ENCODE results near the gene MMP14. TPM values are rescaled to one million over a fixed set of nuclear protein-coding genes. Genes with fewer than 3 reads are reported as not detected.

Gene MMP14
- total RNA-seq, 2 experiments from 2014 or later = 2.6 to 2.9 TPM

DNA sequence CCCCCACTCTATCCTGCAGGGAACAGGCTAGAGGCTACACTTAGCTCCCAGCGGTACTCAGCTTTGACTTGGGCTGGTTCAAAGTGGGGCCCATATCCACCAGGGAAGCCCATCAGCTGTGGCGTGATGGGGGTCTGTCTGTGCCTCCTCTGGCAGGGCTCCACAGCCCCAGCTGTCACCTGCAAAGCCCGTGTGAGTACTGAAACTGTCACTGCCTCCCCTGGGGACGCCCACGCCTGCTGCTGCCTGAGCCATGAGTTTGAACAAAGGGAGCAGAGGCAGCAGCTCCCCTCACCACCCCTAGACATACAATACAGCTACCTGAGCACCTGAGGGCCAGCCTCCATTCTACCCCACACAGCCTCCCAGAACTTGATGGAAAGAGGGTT lies 51.6 kb downstream of the MMP14 start:
- CTCF ChIA-PET = interaction anchor here (0.7 to 2.0 kb wide), 8 partner anchors 12 to 181 kb away, joined by 3 to 9 read pairs (median 4); partner anchors contain the start of gene PRMT5

DNA sequence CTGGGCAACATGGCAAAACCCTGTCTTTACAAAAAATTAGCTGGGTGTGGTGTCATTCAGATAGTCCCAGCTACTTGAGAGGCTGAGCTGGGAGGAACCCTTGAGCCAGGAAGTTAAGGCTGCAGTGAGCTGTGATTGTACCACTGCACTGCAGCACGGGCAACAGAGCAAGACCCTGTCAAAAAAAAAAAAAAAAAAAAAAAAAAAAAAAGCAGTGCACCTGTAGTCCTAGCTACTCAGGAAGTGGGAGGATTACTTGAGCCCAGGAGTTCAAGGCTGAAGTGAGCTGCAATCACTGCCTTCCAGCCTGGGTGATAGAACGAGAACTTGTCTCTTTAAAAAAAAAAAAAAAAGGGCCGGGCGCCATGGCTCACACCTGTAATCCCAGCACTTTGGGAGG lies 52.3 kb downstream of the MMP14 start:
- intact Hi-C loops (cut with DNase I, micrococcal nuclease) = loop anchor here (1.0 to 2.0 kb wide), 2 partner anchors 12 to 28 kb away; no protein-coding TSS in a partner anchor
- peak in 4 of 14 experiments; percentile 45 to 55 (median 52) for DNase-seq

More for the DNA sequence above, 51.6 kb downstream of the MMP14 start:
- Histone ChIP-seq H3K4me3 (ENCODE audit: low read length) (peak overlapping the region; percentile 71), H3K4me1 (ENCODE audit: insufficient read depth, low read length) (peaks cover 62% of the 10 kb centered on the region), H3K27ac (ENCODE audit: low read depth in 1 of 2, low read length in 2 of 2) (peak overlapping the region; percentile 65 to 84), H3K36me3 (ENCODE audit: insufficient read depth, low read length) (no peaks in the 10 kb centered on the region), H3K27me3 (ENCODE audit: control insufficient read depth in 1 of 2, insufficient read depth in 2 of 2, low read length in 2 of 2) (no peaks in the 10 kb centered on the region), H3K9me3 (ENCODE audit: control insufficient read depth in 1 of 2, insufficient read depth in 1 of 2, low read length in 2 of 2) (no peaks in the 10 kb centered on the region)
- peak overlapping the region; percentile 95 for H3K4me3 Mint-ChIP-seq
- intact Hi-C loops (cut with DNase I, micrococcal nuclease) = loop anchor here (1.0 to 2.0 kb wide), 5 partner anchors 12 to 964 kb away; no protein-coding TSS in a partner anchor
- H3K27me3 Mint-ChIP-seq = no peaks in the 10 kb centered on the region
- no peaks in the 10 kb centered on the region for H3K9me3 Mint-ChIP-seq
- peaks cover 64% of the 10 kb centered on the region for H3K4me1 Mint-ChIP-seq (ENCODE audit: low read depth)
- TF ChIP-seq, protein P1, sequence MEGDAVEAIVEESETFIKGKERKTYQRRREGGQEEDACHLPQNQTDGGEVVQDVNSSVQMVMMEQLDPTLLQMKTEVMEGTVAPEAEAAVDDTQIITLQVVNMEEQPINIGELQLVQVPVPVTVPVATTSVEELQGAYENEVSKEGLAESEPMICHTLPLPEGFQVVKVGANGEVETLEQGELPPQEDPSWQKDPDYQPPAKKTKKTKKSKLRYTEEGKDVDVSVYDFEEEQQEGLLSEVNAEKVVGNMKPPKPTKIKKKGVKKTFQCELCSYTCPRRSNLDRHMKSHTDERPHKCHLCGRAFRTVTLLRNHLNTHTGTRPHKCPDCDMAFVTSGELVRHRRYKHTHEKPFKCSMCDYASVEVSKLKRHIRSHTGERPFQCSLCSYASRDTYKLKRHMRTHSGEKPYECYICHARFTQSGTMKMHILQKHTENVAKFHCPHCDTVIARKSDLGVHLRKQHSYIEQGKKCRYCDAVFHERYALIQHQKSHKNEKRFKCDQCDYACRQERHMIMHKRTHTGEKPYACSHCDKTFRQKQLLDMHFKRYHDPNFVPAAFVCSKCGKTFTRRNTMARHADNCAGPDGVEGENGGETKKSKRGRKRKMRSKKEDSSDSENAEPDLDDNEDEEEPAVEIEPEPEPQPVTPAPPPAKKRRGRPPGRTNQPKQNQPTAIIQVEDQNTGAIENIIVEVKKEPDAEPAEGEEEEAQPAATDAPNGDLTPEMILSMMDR (IDR thresholded peaks at IDR 0.05) = no peak
- POLR2A ChIA-PET = interaction anchor here (0.6 to 8.8 kb wide), 13 partner anchors 8 to 318 kb away, joined by 3 to 97 read pairs (median 4); partner anchors contain the start of genes HAUS4, LRP10 and OXA1L
- ATAC-seq (ENCODE audit: poor library complexity) = peak; percentile 18
- peaks cover 11% of the 10 kb centered on the region for H3K36me3 Mint-ChIP-seq (ENCODE audit: low read depth)
- peak overlapping the region; percentile 93 for H3K27ac Mint-ChIP-seq
- DNase-seq = peak in 7 of 14 experiments; percentile 18 to 55 (median 32)

DNA sequence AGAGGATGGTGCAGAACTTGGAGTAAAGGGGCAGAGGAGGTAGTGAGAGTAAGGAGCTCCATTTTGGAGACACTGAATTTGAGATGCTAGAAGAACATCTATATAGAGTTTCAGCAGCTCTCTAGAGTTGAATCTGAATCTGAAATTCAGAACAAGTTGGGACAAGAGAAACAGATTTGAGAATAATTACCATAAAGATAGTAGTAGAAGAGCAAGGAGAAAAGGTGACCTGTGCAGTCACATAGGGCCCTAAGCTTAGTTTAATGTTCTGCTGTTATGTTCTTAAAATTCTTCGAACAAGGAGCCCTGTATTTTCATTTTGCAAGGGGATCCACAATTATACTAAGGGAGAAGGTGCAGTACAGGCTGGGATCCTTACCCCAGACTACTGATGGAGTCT lies 54.0 kb downstream of the MMP14 start:
- Histone ChIP-seq H3K4me3 (ENCODE audit: low read length) (no peak overlapping the region), H3K9me3 (ENCODE audit: control insufficient read depth in 1 of 2, insufficient read depth in 1 of 2, low read length in 2 of 2) (no peaks in the 10 kb centered on the region), H3K36me3 (ENCODE audit: insufficient read depth, low read length) (peaks cover 8% of the 10 kb centered on the region), H3K4me1 (ENCODE audit: insufficient read depth, low read length) (peaks cover 46% of the 10 kb centered on the region), H3K27ac (ENCODE audit: low read depth in 1 of 2, low read length in 2 of 2) (no peak overlapping the region), H3K27me3 (ENCODE audit: control insufficient read depth in 1 of 2, insufficient read depth in 2 of 2, low read length in 2 of 2) (no peaks in the 10 kb centered on the region)
- no peak for ATAC-seq (ENCODE audit: poor library complexity)
- Mint-ChIP-seq H3K4me1 (ENCODE audit: low read depth) (peaks cover 42% of the 10 kb centered on the region), H3K36me3 (ENCODE audit: low read depth) (peaks cover 15% of the 10 kb centered on the region), H3K27ac (peak overlapping the region; percentile 63), H3K27me3 (no peaks in the 10 kb centered on the region), H3K4me3 (peak overlapping the region; percentile 56), H3K9me3 (no peaks in the 10 kb centered on the region)
- TF ChIP-seq, protein P1 (IDR thresholded peaks at IDR 0.05) = no peak
- intact Hi-C loops (cut with DNase I, micrococcal nuclease) = no loop called here
- CTCF ChIA-PET = interaction anchor here (1.0 to 1.6 kb wide), 2 partner anchors 18 to 39 kb away, joined by 3 read pairs; partner anchors contain the start of gene PRMT5
- POLR2A ChIA-PET = interaction anchor here (0.8 to 1.3 kb wide), 3 partner anchors 19 to 320 kb away, joined by 3 to 5 read pairs (median 4); partner anchors contain the start of gene LRP10
- DNase-seq = no peak

More for the DNA sequence above, 52.3 kb downstream of the MMP14 start:
- H3K36me3 Mint-ChIP-seq (ENCODE audit: low read depth) = peaks cover 15% of the 10 kb centered on the region
- Histone ChIP-seq H3K36me3 (ENCODE audit: insufficient read depth, low read length) (peaks cover 4% of the 10 kb centered on the region), H3K4me1 (ENCODE audit: insufficient read depth, low read length) (peaks cover 56% of the 10 kb centered on the region), H3K27ac (ENCODE audit: low read depth in 1 of 2, low read length in 2 of 2) (peak overlapping the region in 1 of 2 donors; percentile 65), H3K27me3 (ENCODE audit: control insufficient read depth in 1 of 2, insufficient read depth in 2 of 2, low read length in 2 of 2) (no peaks in the 10 kb centered on the region), H3K9me3 (ENCODE audit: control insufficient read depth in 1 of 2, insufficient read depth in 1 of 2, low read length in 2 of 2) (no peaks in the 10 kb centered on the region), H3K4me3 (ENCODE audit: low read length) (peak overlapping the region; percentile 71)
- H3K4me1 Mint-ChIP-seq (ENCODE audit: low read depth) = peaks cover 57% of the 10 kb centered on the region
- POLR2A ChIA-PET = interaction anchor here (0.6 to 8.8 kb wide), 11 partner anchors 8 to 318 kb away, joined by 3 to 97 read pairs (median 4); partner anchors contain the start of genes DAD1, HAUS4, LRP10 and OXA1L
- H3K4me3 Mint-ChIP-seq = peak overlapping the region; percentile 95
- TF ChIP-seq, protein P1 (IDR thresholded peaks at IDR 0.05) = no peak
- CTCF ChIA-PET = interaction anchor here (0.8 to 2.0 kb wide), 9 partner anchors 12 to 318 kb away, joined by 3 to 9 read pairs (median 5); partner anchors contain the start of gene PRMT5
- no peaks in the 10 kb centered on the region for H3K9me3 Mint-ChIP-seq
- H3K27me3 Mint-ChIP-seq = no peaks in the 10 kb centered on the region
- peak overlapping the region; percentile 93 for H3K27ac Mint-ChIP-seq
- ATAC-seq (ENCODE audit: poor library complexity) = no peak
